Pulmonary artery endothelial cell (primary cell): Measurements from ENCODE around the gene SENP6. TPM values are rescaled to one million over a fixed set of nuclear protein-coding genes. Genes with fewer than 3 reads are reported as not detected.
"Not testable (repeated sequence)": the region's sequence is repeated elsewhere in the genome, so short reads cannot be mapped to it uniquely, and the experiment has no call there.

Source experiments
- DNase-seq: peaks from one replicate; pipeline ENCODE4 v3.0.0-alpha.2; 2011; ENCODE audit warnings: low read depth, low spot score
- total RNA-seq: library from RNA; depleted of rRNA; stranded (reverse); fragments of >200 nt; gene quantifications from 2 replicates; pipeline ENCODE4 v1.2.3, GENCODE V29; 2014

Gene SENP6
- total RNA-seq, 1 donor from 2014 or later: 50.3 TPM

DNA sequence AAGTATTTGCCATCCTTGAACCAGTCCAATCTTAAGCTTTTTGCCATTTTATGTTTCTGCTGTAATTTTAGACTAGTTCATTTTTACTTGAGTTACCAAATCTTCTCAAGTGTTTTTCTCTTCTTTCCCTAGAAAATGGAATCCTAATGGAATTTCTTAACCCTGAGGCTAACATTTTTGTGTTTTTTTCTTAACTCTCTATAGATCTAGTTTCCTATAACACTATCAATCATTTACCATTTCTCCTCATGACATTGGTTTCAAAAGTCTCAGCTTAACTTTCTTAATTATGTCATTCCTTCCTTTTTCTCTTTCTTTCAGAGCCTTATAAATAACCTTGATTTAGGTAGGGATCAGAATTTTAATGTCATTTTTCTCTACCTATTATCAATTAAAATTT is 54.8 kb downstream of the SENP6 start:
- DNase-seq: no peak

DNA sequence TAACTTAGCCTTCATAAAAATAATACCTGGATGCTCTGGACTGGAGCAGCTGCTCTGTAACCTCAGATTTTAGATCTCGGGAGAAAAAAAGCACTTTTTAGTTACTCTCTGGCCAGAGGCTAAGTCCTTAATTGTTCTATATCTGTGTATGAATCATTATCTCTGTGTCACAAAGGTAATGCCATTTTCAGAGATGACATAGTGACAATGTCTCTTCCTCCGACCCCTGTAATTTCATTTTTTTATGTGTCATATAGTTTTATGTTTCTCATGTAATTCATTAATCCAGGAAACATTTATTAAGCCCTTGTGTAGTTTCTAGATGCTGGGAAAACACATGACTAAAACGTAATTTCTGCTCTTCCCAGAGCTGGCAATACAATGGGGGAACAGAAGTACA is 55.6 kb downstream of the SENP6 start:
- no peak for DNase-seq

DNA sequence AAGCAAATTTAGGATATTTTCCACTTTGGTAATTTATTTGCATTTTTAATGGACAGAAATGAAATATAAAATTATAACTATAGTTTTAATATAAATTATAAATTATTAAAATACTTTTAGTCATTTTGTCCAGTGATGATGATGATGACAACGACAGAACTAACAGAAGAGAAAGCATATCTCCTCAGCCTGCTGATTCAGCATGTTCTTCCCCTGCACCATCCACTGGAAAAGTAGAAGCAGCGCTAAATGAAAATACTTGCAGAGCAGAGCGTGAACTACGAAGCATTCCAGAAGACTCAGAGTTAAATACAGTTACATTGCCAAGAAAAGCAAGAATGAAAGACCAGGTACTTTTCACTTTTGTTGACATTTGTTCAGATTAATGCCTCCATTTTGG is 64.9 kb downstream of the SENP6 start:
- DNase-seq: no peak

DNA sequence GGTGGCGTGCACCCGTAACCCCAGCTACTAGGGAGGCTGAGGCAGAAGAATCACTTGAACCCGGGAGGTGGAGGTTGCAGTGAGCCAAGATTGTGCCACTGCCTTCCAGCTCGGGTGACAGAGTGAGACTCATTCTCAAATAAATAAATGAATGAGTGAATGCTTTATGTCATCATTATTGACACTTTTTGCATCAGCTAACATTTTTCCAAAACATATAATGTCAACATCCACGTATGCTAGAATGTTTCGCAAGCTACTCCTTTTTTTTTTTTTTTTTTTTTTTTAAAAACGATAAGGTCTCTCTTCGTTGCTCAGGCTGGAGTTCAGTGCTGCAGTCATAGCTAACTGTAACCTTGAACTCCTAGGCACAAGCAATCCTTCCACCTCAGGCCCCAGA is 72.2 kb downstream of the SENP6 start:
- DNase-seq: no peak

GRCh38 chr6:75676377-75676776 is 74.7 kb downstream of the SENP6 start:
- no peak for DNase-seq

GRCh38 chr6:75682548-75682947 is 80.9 kb downstream of the SENP6 start:
- DNase-seq: not testable (repeated sequence)

DNA sequence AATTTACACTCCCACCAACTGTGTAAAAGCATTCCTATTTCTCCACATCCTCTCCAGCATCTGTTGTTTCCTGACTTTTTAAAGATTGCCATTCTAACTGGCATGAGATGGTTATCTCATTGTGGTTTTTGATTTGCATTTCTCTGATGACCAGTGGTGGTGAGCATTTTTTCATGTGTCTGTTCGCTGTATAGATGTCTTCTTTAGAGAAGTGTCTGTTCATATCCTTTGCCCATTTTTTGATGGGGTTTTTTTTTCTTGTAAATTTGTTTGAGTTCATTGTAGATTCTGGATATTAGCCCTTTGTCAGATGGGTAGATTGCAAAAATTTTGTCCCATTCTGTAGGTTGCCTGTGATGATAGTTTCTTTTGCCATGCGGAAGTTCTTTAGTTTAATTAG is 81.3 kb downstream of the SENP6 start:
- DNase-seq: not testable (repeated sequence)

DNA sequence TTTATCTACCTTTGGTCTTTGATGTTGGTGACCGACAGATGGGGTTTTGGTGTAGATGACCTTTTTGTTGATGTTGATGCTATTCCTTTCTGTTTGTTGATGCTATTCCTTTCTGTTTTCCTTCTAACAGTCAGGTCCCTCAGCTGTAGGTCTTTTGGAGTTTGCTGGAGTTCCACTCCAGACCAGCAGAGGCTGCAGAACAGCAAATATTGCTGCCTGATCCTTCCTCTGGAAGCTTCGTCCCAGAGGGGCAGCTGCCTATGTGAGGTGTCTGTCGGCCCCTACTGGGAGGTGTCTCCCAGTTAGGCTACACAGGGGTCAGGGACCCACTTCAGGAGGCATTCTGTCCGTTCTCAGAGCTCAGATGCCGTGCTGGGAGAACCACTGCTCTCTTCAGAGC is 85.9 kb downstream of the SENP6 start:
- DNase-seq: not testable (repeated sequence)

- not testable (repeated sequence) for DNase-seq
These were observed 86.3 kb downstream of the SENP6 start for GRCh38 chr6:75687937-75688336.

- no peak for DNase-seq
These were observed 87.9 kb downstream of the SENP6 start for GRCh38 chr6:75689576-75689975.

- no peak for DNase-seq
These were observed 89.3 kb downstream of the SENP6 start for GRCh38 chr6:75691012-75691411.

DNA sequence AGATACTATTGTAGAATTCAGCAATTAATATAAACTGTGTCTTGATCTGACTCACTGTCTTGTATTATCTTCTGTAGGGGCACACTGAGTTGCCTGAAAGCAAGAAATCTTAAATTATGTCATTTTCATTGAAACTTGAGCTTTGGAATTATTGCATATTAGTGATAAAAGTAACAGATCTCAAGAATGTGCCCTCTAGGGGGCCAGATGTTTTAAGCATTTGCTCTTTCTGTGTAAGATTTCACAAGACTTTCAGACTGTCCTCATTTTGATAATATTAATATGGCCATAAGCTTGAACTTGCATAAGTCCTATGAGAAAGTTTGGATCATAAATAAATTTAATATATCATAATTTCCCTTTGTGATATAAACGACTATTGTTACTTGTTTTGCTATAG is 91.9 kb downstream of the SENP6 start:
- DNase-seq: no peak

DNA sequence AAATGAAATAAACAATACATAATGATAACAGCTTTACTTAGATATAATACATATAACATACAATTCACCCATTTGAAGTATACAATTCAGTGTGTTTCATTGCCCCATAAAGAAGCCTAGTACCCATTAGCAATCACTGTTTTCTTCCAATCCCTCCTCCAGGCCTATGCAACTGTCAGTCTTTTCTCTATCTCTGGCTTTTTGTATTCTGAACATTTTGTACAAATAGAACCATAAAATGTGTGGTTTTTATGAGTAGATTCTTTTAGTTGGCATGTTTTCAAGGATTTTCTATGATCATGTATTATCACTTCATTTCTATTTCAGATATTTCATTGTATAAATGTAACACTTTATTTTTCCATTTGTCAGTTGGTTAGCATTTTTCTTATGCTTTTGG is 92.7 kb downstream of the SENP6 start:
- DNase-seq: no peak

DNA sequence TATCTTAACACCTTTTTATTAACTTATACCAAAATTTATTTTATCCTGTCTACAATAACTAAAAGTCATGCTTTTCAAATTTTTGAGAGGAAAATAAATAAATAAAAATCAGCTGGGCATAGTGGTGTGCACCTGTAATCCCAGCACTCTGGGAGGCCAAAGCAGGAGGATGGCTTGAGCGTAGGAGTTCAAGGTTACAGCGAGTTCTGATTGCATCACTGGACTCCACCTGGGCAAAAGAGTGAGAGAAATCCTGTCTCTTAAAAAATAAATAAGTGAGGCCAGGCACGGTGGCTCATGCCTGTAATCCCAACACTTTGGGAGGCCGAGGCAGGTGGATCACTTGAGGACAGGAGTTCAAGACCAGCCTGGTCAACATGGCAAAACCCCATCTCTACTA is 106.7 kb downstream of the SENP6 start:
- DNase-seq: not testable (repeated sequence)

DNA sequence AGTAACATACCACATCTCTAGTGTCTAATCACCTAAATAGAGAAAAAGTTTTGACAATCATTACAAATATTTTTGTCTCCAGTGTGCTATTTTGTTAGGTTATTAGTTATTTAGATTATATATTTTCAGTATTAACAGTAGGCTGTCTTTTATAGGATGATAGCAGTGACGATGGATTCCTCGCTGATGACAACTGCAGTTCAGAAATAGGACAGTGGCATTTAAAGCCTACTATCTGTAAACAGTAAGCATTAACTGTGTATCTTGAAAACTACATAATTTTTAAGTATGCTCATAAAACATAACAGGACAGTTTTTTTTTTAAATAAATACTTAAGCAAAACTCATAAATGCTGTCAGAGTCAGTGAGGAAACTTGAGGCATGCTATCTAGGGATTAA is 109.5 kb downstream of the SENP6 start:
- no peak for DNase-seq

GRCh38 chr6:75719133-75719532 is 117.5 kb downstream of the SENP6 start:
- DNase-seq: no peak

GRCh38 chr6:75723382-75723781 is 121.7 kb downstream of the SENP6 start:
- no peak for DNase-seq

DNA sequence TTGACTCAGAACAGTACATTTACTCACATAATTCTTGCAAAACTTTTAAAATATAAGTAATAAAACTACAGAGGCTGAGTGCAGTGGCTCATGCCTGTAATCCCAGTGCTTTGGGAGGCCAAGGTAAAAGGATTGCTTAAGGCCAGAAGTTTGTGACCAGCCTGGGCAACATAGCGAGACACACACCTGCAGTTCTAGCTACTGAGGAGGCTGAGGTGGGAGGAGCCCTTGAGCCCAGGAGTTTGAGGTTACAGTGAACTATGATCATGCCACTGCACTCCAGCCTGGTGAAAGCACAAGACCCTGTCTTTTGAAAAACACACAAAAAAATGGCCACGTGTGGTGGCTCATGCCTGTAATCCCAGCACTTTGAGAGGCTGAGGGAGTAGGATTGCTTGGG is 125.5 kb downstream of the SENP6 start:
- DNase-seq: no peak

- not testable (repeated sequence) for DNase-seq
These were observed 129.3 kb downstream of the SENP6 start for GRCh38 chr6:75731029-75731428.

- DNase-seq: no peak
These were observed 134.0 kb downstream of the SENP6 start for GRCh38 chr6:75735491-75736186.

DNA sequence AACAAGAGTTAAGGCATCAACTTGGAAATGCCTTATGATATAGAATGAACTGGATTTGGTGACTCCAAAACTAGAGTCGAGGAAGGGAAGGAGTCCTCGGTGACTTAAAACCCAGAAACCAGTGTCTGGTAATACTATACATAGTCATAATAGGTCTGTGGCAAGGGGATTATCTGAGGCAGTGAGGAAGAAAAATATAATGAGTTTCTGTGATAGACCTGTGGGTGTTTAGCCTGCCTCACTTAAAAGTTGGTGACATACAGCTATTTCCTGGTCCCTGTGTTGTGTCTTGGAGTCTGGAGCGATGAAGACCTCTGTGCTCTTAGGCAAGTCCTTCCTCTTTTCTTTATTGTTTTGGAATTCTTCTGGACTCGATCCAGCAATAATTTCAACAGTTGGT is 142.3 kb downstream of the SENP6 start:
- DNase-seq: no peak

DNA sequence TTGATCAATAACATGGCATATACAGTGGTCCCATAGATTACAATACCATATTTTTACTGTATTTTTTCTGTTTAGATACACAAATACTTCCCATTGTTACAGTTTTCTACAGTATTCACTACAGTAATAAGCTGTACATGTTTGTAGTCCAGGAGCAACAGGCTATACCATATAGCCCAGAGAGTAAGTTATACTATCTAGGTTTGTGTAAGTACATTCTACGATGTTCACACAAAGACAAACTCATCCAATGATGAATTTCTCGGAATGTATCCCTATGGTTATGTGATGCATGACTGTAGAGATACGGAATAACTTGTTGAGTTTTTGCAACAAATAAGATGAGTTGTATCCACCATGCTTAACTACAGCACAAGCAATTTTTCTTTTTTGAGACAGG is 143.7 kb downstream of the SENP6 start:
- no peak for DNase-seq

DNA sequence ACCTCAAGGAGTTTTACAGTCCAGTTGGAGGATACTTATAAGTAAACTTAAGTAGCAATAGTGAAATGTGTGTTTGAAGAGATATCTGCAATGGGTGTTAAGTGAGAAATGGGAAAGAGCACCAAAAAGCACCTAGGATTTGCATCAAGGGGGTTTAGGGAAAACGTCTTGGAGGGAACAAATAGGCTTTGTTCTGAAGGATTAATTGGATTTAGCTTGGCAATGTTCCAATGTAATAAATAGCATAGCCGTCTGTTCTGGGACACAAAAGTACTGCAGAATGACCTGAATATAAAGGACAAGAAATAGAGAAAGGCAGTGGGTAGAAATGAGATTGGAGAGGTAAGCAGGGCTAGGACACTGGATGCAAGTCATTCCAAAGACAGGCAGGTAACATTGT is 144.5 kb downstream of the SENP6 start:
- DNase-seq: no peak
